NCI-H187 treated with DMSO at 0.1 percent for 48 hours (cell line): ENCODE measurements around the gene TOPBP1.
"Not testable (repeated sequence)": the region's sequence is repeated elsewhere in the genome, so short reads cannot be mapped to it uniquely, and the experiment has no call there.

Experiments
- DNase-seq: peaks from one replicate; lab custom pipeline; 2025; lab: John Stamatoyannopoulos, UW

Gene TOPBP1

DNA sequence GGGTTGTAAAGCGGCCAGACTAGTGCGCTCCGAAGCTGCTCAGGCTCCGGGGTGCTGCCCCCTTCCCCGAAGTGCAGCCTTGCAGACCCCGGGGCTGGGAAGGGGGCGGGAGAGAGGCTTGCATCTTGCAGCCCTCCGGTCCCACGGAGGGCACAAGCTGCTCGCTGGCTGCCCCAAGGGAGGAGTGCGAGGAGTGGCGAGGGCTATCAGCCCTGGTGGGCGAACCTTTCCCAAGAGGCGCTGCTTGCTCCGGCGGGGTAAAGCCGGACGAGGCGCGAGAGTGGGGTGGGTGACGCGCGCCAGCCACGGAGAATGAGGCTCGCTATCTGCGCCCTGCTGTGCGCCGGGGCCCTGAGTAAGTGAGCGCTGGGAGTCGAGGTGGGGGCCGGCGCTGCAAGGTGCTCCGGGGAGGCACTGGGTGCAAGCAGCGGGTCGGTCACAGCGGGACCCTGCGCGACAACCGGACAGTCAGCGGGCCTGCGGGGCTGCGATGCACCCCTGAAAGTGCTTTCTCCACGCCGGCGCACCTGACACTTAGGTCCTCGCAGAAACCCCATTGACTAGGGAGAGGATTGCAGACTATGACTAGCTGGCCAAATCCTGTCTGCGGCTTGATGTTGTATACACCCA lies 12.7 kb upstream of the TOPBP1 start:
- no peak for DNase-seq

GRCh38 chr3:133673746-133674145 lies 12.0 kb upstream of the TOPBP1 start:
- DNase-seq = no peak

GRCh38 chr3:133672461-133672860 lies 10.7 kb upstream of the TOPBP1 start:
- DNase-seq = no peak

DNA sequence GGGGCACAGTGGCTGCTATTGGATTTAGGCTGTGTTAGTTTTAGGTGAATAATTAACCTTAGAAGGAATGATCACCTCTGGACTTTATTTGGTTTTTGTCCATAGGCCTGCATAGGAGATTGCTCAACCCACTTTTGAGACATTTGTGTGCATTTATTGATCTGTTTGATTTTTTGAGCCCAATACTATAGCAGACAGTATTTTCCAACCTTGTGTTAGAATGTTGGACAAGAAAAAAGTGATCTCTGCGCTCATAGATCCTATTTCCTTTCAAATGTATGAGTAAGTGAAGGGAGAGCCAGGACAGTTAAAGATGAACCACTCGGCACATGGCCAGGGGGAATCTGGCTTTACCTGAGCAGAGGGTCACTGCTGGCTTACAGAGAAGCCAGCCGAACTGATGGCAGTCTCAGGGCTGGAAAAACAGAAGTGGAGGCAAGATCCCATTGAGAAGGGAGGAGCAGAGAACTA lies 8.8 kb upstream of the TOPBP1 start:
- no peak for DNase-seq

DNA sequence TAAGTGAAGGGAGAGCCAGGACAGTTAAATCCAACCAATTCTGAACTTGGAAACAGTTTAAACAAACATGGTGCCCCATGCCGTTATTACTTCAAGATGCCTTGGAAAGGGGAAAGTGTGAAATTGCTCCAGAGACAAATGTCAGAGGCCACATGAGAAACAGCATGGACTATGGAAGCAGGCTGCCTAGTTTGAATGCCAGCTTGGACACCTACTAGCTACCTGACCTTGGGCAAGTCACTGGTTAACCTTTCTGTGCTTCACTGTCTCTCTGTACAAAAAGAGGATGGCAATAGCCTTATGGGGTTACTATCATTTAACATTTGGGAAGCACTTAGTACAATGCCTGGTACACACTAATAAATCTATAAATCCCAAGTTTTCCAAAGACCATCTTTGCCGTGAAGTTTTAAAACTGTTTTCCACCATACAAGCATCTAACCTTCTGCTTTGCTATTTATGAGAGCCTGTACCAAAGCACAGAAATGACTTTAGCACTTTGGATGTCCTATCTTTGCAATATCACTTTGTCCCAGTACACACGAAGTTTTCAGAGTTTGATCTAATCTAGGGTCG lies 8.3 kb upstream of the TOPBP1 start:
- no peak for DNase-seq

DNA sequence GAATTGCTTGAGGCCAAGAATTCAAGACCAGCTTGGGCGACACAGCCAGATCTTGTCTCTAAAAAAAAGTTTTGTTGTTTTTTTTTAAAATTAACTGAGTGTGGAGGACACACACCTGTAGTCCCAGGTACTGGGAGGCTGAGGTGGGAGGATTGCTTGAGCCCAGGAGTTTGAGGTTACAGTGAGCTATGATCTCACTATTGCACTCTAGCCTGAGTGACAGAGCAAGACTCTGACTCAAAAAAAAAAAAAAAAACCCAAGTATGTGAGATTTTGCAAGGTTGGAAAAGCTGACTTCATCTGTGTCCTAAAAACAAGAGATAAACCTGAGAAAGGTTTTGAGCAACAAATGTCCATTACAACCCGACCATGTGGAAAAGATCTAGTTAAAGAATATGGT lies 5.4 kb upstream of the TOPBP1 start:
- DNase-seq = no peak

DNA sequence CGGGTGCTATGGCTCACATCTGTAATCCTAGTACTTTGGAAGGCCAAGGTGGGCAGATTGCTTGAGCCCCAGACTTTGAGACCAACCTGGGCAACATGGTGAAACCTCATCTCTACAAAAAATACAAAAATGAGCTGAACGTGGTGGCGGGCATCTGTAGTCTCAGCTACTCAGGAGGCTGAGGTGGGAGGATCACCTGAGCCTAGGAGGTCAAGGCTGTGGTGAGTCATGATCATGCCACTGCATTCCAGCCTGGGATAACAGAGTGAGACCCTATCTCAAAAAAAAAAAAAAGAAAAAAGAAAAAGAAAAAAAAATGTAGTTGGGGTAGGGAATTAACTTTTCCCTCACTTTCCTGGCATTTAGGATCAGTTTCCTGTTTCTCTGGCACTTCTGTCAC lies 3.4 kb upstream of the TOPBP1 start:
- DNase-seq = not testable (repeated sequence)

- DNase-seq = no peak
Observed at GRCh38 chr3:133663569-133664313, 2.0 kb upstream of the TOPBP1 start.

GRCh38 chr3:133662278-133662651 lies 524 bp upstream of the TOPBP1 start:
- no peak for DNase-seq

DNA sequence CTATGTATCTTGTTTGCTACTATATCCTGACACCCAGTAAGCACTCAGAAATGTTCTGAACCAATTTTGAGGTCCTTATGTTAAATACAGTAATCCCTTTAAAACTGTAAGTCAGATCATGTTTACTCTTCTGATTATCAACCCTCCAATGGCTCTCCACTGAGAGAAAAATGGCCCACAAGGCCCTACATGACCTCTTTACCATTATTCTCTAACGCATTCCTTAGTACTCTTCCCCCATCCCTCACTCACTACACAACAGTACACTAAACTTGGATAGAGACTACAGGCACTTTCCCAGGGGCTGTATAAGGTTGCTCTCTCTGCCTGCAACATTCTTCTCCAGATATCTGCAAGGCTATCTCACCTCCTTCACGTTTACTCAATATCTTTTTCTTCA lies 1.9 kb downstream of the TOPBP1 start:
- no peak for DNase-seq

DNA sequence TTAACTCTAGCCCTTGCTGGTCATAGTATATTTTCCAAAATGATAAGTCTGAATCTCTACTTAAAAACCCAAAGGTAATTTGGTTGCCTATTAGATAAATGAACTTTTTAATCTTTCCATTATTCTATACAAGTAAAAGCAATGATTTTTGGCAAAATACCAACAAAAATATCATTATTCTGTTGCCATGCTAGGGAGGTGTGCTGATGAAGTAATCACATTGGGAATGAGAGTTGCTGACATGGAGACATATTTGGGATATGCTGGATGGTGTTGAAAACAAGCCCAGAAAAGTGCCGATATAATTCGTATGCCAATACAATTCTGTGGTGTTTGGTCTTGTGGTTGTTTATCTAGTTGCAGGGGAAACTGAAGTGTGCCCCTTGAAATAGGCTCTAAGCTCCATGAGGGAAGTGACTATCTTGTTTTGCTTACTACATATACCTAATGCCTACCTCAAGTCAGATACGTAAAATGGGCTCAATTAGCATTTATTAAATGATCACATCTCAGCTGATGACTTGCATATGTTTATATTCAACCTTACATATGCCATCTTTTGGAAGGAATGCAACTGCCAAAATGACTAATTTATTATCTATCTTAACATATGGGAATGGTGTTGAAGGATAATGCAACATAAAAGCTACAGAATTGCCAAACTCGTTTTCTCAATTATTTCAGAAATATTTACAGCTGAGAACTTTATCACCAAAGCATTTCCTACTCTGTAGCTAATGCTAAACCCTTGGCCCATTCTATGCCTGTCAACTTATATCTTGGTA lies 5.8 kb downstream of the TOPBP1 start:
- no peak for DNase-seq

DNA sequence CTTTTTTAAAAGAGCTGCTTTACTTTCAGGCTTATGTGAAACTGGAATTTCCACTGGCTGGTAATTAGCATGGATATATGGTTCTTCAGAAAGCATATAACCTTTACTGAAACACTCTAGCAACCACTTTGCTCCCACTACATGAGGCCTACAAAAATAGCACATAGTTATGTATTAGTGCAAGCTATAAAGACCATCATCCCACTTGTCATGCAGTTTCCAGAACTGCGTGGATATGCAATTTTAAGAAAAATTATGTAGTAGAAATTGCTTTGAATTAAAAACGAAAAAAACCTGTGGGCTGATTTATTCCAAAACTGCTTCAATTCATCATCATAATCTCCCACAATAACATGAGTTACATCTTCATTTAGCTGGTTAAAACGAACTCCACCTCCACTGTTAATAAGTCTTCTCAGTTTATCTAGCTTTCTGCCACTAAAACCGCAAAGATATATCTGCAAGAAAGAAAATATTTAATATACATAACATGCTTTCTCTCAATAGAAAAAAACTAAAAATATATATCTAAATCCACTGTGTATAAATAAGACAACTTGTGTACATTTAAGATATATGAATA lies 12.2 kb downstream of the TOPBP1 start:
- DNase-seq = no peak

GRCh38 chr3:133644768-133645167 lies 17.0 kb downstream of the TOPBP1 start:
- no peak for DNase-seq

GRCh38 chr3:133643611-133644010 lies 18.1 kb downstream of the TOPBP1 start:
- no peak for DNase-seq

DNA sequence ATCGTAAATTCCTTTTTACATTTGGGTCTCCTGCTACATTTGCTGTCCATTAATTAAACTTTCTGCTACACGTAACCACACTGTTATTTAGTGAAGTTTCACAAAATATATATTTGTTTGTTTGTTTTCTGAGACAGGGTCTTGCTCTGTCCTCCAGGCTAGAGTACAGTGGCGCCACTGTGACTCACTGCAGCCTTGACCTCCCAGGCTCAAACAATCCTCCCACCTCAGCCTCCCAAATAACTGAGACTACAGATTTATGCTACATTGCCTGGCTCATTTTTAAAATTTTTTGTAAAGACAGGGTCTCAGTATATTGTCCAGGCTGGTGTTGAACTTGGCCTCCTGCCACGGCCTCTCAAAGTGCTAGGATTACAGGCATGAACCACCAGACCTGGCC lies 20.5 kb downstream of the TOPBP1 start:
- no peak for DNase-seq

GRCh38 chr3:133633439-133633838 lies 28.3 kb downstream of the TOPBP1 start:
- no peak for DNase-seq

DNA sequence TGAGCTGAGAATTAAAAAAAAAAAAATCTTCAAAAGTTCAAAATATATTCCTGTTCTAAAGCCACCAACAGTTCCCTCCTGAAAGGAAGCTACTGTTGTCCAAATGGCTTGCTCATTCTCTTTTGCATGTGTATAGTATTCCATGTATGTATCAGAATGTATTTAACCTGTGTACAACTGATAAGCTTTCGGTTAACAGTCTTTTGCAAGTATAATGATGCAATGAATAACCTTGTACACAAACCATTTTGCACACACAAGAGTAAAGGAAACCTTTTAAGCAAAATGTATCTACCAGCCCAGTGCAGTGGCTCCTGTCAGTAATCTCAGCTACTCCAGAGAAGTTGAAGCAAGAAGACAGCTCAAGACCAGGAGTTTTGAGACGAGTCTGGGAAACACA lies 32.6 kb downstream of the TOPBP1 start:
- DNase-seq = no peak

DNA sequence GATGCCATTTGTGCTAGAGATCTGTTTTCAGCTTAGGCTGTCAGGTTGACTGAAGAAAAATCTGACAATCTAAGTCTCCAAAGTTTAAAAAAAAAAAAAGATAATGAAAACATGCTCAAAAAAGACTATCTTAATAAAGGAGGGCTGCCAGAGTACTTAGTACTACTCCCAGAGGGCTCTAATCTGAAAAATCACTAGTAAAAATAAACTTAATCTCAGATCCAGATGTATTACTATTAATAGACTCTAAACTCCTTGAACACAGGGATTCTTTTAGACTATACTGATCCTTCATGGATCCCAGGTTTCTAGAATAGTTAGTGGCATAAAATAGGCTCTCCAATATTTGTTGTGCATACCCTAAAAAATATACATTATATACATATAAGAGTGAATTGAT lies 34.0 kb downstream of the TOPBP1 start:
- no peak for DNase-seq

DNA sequence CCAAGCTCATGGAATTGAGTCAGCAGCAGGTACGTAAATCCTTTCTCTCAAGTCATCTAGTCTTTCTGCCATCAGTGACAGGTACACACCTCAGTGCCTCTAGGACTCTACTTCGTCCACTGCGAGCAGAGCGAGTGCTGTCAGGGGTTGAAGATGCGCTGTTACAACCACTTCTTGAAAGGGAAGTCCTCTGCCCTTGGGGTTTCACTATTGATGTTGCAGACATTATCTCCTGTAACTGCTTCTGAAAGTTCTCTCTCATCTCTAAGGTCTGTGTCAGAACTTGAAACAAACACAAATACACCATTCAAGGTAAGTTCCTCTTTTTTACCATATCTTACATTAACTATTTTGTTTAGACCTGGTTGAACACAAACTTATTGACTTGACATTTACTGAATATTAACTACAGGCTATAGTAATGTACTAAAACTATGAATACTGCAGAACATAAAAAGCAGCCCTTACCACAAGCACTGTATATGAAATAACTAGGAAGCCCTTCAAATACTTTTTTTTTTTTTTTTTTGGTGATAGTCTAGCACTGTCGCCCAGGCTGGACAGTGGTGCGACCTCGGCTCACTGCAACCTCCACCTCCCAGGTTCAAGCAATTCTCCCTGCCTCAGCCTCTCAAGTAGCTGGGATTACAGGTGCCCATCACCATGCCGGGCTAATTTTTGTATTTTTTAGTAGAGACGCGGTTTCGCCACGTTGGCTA lies 41.5 kb downstream of the TOPBP1 start:
- no peak for DNase-seq

DNA sequence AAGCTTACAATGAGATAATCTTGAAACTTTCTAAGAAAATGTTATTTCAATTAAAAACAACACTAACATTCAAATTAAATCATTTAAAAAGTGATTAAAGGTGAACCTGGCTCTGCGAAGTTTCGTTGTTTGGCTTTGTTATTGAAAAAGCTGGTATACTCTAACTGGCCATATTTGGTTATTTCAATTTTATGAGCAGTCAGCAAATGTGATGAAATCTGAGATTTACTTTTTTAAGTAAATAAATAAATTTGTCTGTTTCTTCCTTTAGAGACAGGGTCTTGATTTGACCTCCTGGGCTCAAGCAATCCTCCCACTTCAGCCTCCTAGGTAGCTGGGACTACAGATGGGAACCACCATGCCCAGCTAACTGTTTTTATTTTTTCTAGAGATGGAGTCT lies 50.2 kb downstream of the TOPBP1 start:
- DNase-seq = no peak

DNA sequence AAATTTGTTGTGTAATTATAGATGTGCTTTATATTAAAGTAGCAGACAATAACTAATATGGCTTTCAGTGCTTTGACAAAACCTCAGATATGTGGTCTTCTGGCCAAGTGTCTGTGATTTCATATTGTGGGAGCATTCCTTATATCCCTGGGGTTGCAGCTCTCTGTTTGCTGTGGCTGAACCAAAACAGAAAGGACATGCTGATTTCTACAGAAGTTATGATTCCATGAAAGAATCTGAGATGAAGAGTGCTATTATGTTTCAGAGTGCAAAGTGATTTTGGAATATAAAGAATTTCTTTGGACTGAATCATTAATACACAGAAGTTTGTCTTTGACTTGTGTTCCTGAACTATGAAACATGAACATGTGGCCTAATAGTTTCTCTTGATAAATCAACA lies 51.7 kb downstream of the TOPBP1 start:
- DNase-seq = no peak

- no peak for DNase-seq
Observed at GRCh38 chr3:133608388-133608787, 53.4 kb downstream of the TOPBP1 start.
